Smooth muscle cell of trachea (primary cell): ENCODE results near the gene TMEM43. TPM values are rescaled to one million over a fixed set of nuclear protein-coding genes. Genes with fewer than 3 reads are reported as not detected.

ENCODE experiments used
- total RNA-seq: library from RNA; depleted of rRNA; stranded (reverse); fragments of >200 nt; gene quantifications from 2 replicates; pipeline ENCODE4 v1.2.1, GENCODE V29; 2014

Gene TMEM43
- total RNA-seq, result 103 and 131 TPM in 2 replicates

GRCh38 chr3:14124615-14125192 is at the start of gene TMEM43, which contains the start of gene CHCHD4:
TMEM43 (plus strand) TSS chr3:14125052; CDS start chr3:14125194, 142 bp downstream.
CHCHD4 (minus strand) TSS chr3:14124870; CDS start chr3:14124676, 194 bp downstream.

GRCh38 chr3:14178247-14179113 is 53.6 kb downstream of the TMEM43 start, which contains the start of the genes LSM3 and XPC:
LSM3 (plus strand) TSS chr3:14178817; CDS start chr3:14178861, 44 bp downstream.
XPC (minus strand) TSS chr3:14178601; CDS start chr3:14178568, 33 bp downstream.

Other genes starting within 250 kb of the TMEM43 start
- not detected in 2 replicates for gene WNT7A, start 245.0 kb upstream of the TMEM43 start, total RNA-seq
- 9.4 and 10.8 TPM in 2 replicates for gene CHCHD4, start 182 bp upstream of the TMEM43 start, total RNA-seq
- 61.7 and 86.0 TPM in 2 replicates for gene XPC, start 53.5 kb downstream of the TMEM43 start, total RNA-seq
- gene LSM3, start 53.8 kb downstream of the TMEM43 start, total RNA-seq, result 4.6 and 17.5 TPM in 2 replicates